DOHH2 (cell line): Measurements from ENCODE around the gene LTBR.

ENCODE experiments used
- H3F3A ChIP-seq: fragments of 200-600 bp; sonication (generic), shearing (Covaris generic); 2 replicates; pipeline ENCODE4 v1.6.0; 2016; ENCODE audit warnings: antibody characterized with exemption, mild to moderate bottlenecking; ENCODE audit not compliant: control insufficient read depth, insufficient read depth
- H3K27ac ChIP-seq: fragments of 200-600 bp; sonication (generic); 2 replicates; pipeline ENCODE4 v1.5.1; 2014; ENCODE audit warnings: low read depth, mild to moderate bottlenecking, low read length, moderate library complexity
- H3K27me3 ChIP-seq: fragments of 200-600 bp; sonication (generic); 2 replicates; pipeline ENCODE4 v1.6.1; 2014; ENCODE audit warnings: mild to moderate bottlenecking, low read length, mixed read lengths; ENCODE audit not compliant: control insufficient read depth
- H3K36me3 ChIP-seq: fragments of 200-600 bp; sonication (generic); 2 replicates; pipeline ENCODE4 v1.6.1; 2014; ENCODE audit warnings: mild to moderate bottlenecking, low read length, moderate library complexity, mixed read lengths; ENCODE audit not compliant: control insufficient read depth
- H3K4me1 ChIP-seq: fragments of 200-600 bp; sonication (generic); 2 replicates; pipeline ENCODE4 v1.6.1; 2014; ENCODE audit warnings: mild to moderate bottlenecking, low read length, mixed read lengths; ENCODE audit not compliant: control insufficient read depth
- H3K4me2 ChIP-seq: fragments of 200-600 bp; sonication (generic); 2 replicates; pipeline ENCODE4 v1.6.0; 2014; ENCODE audit warnings: mild to moderate bottlenecking, low read length, moderate library complexity
- H3K4me3 ChIP-seq: fragments of 200-600 bp; sonication (generic); 2 replicates; pipeline ENCODE4 v1.5.1; 2014; ENCODE audit warnings: mild to moderate bottlenecking, low read length, mixed read lengths
- H3K79me2 ChIP-seq: fragments of 200-600 bp; sonication (generic); 2 replicates; pipeline ENCODE4 v1.6.1; 2014; ENCODE audit warnings: mild to moderate bottlenecking, low read length, mixed read lengths; ENCODE audit not compliant: control insufficient read depth
- H3K9me2 ChIP-seq: fragments of 200-600 bp; sonication (generic); replicated peaks from 2 replicates; pipeline ENCODE4 v1.6.1; 2014; ENCODE audit warnings: mild to moderate bottlenecking, low read length, mixed read lengths; ENCODE audit not compliant: control insufficient read depth
- H3K9me3 ChIP-seq: fragments of 200-600 bp; sonication (generic); 2 replicates; pipeline ENCODE4 v1.6.1; 2014; ENCODE audit warnings: antibody characterized with exemption, low read length, mixed read lengths; ENCODE audit not compliant: control insufficient read depth, insufficient read depth
- H4K20me1 ChIP-seq: fragments of 200-600 bp; sonication (generic); 2 replicates; pipeline ENCODE4 v1.6.0; 2014; ENCODE audit warnings: low read depth, mild to moderate bottlenecking, antibody characterized with exemption, low read length, moderate library complexity; ENCODE audit not compliant: control insufficient read depth, insufficient read depth
- EZH2phosphoT487 ChIP-seq: fragments of 200-600 bp; sonication (generic); IDR thresholded peaks from 2 replicates; pipeline ENCODE4 v1.6.1; 2017; ENCODE audit warnings: borderline replicate concordance, mild to moderate bottlenecking, antibody characterized with exemption, low read length, moderate library complexity, mixed read lengths
- TF ChIP-seq, protein P1 (sequence below): fragments of 200-600 bp; sonication (generic); IDR thresholded peaks from one replicate; pipeline ENCODE4 v1.5.1; 2014; ENCODE audit warnings: antibody characterized with exemption, mild to moderate bottlenecking, low read depth, low read length; ENCODE audit not compliant: poor library complexity, severe bottlenecking

LTBR gene

GRCh38 chr12:6363010-6363329 lies 21.0 kb upstream of the LTBR start:
- H3K4me3 ChIP-seq, result peak overlapping the region; percentile 51; the same call in 1 of the 2 replicates
- no peaks in the 10 kb centered on the region for H4K20me1 ChIP-seq
- H3K4me2 ChIP-seq, result peak overlapping the region; percentile 64
- peaks cover 6% of the 10 kb centered on the region for H3F3A ChIP-seq
- peaks cover 10% of the 10 kb centered on the region for H3K27me3 ChIP-seq
- H3K36me3 ChIP-seq, result no peaks in the 10 kb centered on the region
- H3K79me2 ChIP-seq, result no peaks in the 10 kb centered on the region
- no peaks in the 10 kb centered on the region for H3K9me3 ChIP-seq
- no peak for TF ChIP-seq EZH2phosphoT487
- TF ChIP-seq, protein P1, sequence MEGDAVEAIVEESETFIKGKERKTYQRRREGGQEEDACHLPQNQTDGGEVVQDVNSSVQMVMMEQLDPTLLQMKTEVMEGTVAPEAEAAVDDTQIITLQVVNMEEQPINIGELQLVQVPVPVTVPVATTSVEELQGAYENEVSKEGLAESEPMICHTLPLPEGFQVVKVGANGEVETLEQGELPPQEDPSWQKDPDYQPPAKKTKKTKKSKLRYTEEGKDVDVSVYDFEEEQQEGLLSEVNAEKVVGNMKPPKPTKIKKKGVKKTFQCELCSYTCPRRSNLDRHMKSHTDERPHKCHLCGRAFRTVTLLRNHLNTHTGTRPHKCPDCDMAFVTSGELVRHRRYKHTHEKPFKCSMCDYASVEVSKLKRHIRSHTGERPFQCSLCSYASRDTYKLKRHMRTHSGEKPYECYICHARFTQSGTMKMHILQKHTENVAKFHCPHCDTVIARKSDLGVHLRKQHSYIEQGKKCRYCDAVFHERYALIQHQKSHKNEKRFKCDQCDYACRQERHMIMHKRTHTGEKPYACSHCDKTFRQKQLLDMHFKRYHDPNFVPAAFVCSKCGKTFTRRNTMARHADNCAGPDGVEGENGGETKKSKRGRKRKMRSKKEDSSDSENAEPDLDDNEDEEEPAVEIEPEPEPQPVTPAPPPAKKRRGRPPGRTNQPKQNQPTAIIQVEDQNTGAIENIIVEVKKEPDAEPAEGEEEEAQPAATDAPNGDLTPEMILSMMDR, result no peak
- H3K4me1 ChIP-seq, result peaks cover 23% of the 10 kb centered on the region
- H3K27ac ChIP-seq, result no peak overlapping the region
- no peaks in the 10 kb centered on the region for H3K9me2 ChIP-seq

GRCh38 chr12:6363330-6364043 lies 20.5 kb upstream of the LTBR start:
- no peaks in the 10 kb centered on the region for H3K9me3 ChIP-seq
- H3F3A ChIP-seq, result peaks cover 6% of the 10 kb centered on the region
- peak overlapping the region; percentile 51 for H3K4me3 ChIP-seq
- H3K79me2 ChIP-seq, result no peaks in the 10 kb centered on the region
- H3K4me1 ChIP-seq, result peaks cover 28% of the 10 kb centered on the region
- H4K20me1 ChIP-seq, result no peaks in the 10 kb centered on the region
- peak overlapping the region; percentile 64 for H3K4me2 ChIP-seq
- no peaks in the 10 kb centered on the region for H3K9me2 ChIP-seq
- H3K27me3 ChIP-seq, result peaks cover 8% of the 10 kb centered on the region
- TF ChIP-seq, protein P1, result no peak
- TF ChIP-seq EZH2phosphoT487, result no peak
- no peak overlapping the region for H3K27ac ChIP-seq
- no peaks in the 10 kb centered on the region for H3K36me3 ChIP-seq

DNA sequence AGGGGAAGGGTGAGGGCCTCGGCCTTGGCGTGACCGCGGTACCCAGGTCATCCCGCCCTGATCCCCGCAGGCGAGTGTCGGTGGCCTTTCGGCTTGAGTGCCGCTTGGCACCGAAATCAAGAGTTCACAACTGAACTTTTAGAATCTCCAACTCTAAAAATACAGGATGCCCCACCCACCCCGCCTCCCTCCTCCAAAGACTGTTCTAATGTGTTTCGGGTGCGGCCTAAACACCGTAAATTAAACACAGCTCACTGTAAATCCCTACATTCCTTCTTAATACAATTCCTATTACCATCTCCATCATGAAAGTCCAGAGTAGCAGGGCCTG lies 20.0 kb upstream of the LTBR start:
- no peak for TF ChIP-seq EZH2phosphoT487
- TF ChIP-seq, protein P1, result no peak
- no peak overlapping the region for H3K4me2 ChIP-seq
- no peaks in the 10 kb centered on the region for H3K79me2 ChIP-seq
- H3K27me3 ChIP-seq, result peaks cover 8% of the 10 kb centered on the region
- peaks cover 31% of the 10 kb centered on the region for H3K4me1 ChIP-seq
- H3K4me3 ChIP-seq, result no peak overlapping the region
- no peak overlapping the region for H3K27ac ChIP-seq
- H3K9me2 ChIP-seq, result no peaks in the 10 kb centered on the region
- peaks cover 6% of the 10 kb centered on the region for H3F3A ChIP-seq
- no peaks in the 10 kb centered on the region for H3K9me3 ChIP-seq
- H3K36me3 ChIP-seq, result no peaks in the 10 kb centered on the region
- H4K20me1 ChIP-seq, result no peaks in the 10 kb centered on the region
